HG03354 (cell line): ENCODE measurements around the gene CSAD.

Source experiments
- ATAC-seq: cut with Tn5 transposase; IDR thresholded peaks from one replicate; pipeline ENCODE4 v1.9.1; 2021; ENCODE audit warnings: mild to moderate bottlenecking; ENCODE audit not compliant: unreplicated experiment, poor library complexity, severe bottlenecking

Gene CSAD

DNA sequence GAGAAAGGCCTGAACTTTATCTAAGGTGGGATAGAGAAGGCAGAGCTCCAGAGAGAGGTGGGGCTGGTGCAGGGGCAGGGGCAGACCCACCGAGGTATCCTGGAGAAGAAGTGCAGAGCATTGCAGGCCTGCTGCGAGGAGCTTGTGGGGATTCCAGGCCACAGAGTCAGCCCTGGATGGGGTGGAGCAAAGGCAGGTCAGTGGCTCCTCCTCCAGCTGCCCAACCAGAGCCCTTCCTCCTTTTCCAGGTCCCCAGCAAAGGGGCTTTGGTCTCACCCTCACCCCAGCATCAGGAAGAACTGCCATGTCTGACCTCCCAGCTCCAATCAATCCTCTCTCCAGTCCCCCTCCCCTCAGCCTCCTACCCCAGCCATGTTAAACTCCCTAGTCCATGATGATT lies 20.1 kb downstream of the CSAD start:
- no peak for ATAC-seq

DNA sequence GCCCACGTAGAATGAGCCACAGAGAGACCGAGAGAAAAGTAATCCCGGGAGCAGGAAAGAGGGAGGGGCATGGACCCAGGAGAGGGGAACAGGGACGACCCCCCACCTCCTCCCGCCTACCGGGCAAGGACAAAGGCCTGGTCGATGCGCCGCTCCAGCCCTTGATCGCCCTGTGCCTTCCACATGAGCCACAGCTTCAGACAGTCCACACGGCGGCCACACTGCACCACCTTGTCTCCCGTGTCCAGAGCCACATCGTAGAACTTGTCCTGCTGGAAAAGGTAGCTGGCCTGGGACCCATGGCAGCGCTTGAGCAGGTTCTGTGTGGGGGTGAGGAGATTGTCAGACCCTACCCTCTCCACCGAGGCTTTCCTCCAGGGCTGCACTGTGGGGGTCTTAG lies 20.7 kb downstream of the CSAD start:
- ATAC-seq: no peak

DNA sequence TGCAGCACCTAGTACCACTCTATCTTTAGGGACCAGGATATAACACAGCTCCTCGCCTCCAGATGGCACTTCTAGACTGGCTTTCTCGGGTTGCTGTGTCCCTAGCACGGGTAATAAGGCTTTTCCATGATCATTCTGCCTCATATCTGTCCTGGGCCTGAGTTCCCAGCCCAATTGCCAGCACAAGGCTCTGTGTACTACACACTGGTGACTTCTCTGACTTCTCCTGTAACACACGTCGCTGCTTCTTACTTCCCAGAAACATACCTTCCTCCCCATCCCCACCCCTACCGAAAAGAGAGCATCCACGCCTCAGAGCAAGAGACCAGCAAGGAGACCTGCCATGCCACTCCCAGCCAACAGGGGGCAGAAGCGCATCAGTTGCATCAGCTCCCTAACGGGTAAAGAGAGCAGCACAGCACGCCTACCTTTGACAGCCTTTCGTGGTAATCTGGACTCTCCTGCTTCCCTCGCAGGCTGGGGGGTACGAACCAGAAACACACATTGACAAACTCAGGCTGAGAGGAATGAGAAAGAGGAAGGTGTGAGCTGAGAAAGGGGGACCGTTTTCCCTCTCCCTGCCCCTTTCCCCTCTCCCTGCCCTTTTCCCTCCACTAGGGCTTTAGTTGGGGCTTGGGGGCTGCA lies 21.4 kb downstream of the CSAD start:
- ATAC-seq: peak; percentile 65

DNA sequence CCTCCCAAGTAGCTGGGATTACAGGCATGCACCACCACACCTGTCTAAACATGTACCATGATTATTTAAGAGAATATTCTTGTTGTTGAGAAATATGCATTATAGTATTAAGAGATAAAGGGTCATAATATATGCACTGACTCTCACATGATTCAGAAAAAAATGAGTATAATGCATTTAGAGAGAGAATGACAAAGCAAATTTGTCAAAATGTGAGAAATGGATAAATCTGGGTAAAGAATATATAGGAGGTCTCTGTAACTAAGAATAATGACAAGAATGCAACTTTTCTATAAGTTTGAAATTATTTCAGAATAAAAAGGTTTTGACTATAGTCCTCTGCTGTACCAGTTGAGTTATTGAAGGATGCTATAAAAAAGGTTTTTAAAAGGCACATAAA lies 28.3 kb downstream of the CSAD start:
- no peak for ATAC-seq

DNA sequence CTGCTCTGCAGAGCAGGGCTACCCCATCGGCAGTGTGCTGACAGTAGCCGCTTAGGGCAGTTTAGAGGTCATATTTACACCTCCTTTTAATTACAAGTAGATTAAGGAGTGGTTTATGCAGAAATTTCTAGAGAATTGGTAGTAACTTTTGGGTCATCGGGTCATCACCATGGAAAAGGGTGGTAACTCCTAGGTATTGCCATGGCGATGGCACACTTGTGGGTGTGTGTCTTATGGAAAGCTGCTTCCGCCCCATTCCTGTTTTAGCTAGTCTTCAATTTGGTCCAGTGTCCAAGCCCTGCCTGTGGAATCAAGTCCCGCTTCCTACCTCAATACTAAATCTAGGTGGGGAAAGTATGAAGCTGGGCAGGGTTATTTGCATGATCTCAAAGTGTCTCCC lies 29.7 kb downstream of the CSAD start:
- no peak for ATAC-seq

DNA sequence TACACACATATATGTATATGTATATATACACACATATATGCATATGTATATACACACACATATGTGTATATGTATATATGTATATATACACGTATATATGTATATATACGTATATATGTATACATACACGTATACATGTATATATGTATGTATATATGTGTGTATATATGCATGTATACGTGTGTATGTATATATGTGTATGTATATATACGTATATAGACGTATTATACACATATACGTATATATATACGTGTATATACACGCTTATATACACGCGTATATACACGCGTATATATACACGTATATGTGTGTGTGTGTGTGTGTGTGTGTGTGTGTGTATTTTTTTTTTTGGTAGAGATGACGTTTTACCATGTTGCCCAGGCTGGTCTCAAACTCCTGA lies 33.1 kb downstream of the CSAD start:
- ATAC-seq: no peak

DNA sequence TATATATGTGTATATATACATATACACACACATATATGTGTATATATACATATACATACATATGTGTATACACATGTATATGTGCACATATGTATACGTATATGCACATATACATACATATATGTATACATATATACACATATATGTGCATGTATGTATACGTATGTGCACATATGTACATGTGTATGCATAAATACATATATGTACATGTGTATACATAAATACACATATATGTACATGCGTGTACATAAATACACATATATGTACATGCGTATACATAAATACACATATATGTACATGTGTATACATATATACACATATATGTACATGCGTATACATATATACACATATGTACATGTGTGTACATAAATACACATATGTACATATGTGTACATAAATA lies 33.5 kb downstream of the CSAD start:
- no peak for ATAC-seq

DNA sequence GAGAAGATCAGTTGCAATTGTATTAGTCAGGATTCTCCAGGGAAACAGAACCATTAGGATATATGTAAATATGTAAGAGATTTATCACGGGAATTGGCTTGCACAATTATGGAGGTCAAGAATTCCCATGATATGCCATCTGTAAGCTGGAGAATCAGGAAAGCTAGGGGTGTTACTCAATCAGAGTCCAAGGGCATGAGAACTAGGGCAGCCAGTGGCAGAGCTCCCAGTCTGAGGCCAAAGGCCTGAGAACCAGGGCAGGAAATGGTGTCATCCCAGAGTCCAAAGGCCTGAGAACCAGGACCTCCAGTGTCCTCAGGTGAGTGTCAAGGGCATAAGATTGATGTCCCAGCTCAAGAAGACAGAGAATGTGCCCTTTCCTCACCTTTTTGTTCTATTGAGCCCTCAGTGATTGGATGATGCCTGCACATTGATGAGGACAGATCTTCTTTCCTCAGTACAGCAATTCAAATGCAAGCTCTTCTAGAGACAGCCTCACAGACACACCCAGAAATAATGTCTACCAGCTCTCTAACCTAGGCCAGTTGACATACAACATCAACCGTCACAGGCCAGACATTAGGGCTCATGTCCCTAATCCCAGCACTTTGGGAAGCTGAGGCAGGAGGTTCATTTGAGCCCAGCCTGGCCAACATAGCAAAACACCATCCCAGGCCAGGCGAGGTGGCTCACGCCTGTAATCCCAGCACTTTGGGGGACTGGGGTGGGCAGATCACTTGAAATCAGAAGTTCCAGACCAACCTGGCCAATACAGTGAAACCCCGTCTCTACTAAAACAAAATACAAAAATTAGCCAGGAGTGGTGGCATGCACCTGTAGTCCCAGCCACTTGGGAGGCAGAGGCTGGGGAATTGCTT lies 35.1 kb downstream of the CSAD start:
- no peak for ATAC-seq

DNA sequence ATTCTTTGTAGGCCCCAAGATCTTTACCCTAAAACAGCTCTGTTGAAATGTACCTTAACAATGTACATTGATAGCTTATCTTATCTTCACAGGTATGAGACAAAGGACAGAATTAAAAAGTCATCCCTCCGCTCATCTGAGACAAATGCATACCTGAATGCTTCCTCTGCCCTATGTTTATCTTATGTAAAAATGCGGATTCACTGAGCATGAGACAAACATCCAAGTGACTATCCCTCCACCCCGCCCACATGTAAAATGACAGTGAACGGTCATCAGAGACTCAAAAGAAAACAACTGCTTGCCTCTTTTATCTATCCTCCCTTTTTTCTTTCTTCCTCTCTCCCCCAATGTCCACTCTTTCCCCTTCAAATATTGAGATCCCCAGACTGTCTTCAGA lies 37.4 kb downstream of the CSAD start:
- no peak for ATAC-seq

DNA sequence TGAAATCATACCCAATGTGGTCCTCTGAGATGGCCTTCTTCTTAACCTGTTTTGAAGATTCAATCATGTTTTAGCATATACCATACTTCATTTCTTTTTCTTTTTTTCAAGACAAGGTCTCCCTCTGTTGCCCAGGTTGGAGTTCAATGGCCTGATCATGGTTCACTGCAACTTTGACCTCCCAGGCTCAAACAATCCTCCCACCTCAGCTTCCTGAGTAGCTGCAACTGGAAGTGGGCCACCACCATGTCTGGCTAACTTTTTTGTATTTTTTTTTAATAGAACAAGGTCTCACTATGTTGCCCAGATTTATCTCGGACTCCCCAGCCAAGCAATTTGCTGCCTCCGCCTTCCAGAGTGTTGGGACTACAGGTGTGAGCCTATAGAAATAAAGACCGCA lies 47.0 kb downstream of the CSAD start:
- no peak for ATAC-seq

DNA sequence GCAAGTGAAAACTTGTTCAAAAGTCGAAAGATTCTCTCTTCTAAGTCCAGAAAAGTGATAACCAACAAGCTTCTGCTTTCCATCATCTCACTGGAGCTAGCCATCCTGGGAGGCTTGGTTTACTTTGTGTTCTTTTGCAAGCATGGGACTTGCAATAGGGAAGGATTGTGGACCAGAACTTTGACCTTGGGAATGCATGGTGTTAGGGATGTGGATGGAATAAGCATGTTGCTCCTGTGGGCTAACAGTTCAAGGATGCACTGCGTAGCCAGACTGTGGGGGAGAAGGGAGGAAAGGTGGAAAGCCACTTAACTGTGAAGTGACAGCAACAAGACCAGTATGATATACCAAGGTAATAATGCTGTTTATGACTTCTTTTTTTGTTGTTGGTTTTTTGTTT lies 48.9 kb downstream of the CSAD start:
- ATAC-seq: no peak

DNA sequence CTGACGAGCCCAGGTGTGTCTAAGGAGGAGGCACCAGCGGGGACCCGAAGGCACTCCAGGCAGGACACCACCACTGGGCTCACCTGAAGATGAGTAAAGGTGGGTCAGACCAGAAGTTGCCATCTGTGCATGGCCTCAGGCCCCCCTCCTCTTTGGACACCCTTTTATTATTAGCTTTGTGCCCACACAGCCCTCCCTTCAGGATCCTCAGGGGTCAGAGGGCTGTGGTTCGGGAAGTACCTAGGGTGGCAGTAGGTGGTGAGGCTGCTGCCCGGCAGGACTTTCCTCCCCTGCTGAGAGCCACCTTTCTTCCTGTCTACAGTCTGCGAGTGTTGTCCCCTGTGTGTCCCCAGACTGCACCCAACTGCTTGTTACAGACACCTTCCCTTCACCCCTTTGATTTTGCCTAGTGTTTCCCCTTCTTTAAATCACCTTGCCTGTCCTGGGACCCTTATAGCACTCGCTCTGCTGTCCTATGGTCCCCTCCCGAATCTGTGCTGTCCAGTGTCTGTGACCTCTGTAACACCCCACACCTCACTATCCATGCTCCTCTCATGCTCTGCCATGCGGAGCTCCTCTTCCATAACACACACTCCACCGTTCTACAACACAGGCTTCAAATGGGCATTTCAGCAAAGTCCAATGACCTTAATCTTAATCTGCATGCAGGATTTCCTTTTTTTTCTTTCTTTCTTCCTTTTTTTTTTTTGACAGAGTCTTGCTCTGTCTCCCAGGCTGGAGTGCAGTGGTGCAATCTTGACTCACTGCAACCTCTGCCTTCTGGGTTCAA lies 51.8 kb downstream of the CSAD start:
- ATAC-seq: no peak

DNA sequence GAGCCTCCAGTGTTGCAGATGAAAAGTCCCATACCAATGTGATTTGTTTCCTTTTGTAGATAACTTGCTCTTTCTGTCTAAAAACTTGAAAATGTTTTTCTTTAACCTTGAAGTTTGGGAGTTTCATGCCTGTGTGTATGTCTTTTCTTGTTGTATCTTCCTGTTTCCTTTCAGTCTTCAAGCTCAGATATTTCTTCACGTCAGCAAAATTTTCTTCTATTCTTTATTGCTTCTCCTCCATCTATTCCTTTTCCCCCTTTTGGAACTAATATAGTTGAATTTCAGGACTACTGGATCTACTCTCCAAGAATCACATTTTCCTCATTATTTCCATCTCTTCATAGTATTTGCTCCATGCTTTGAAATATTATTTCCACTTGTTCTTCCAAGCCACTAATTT lies 53.6 kb downstream of the CSAD start:
- no peak for ATAC-seq

DNA sequence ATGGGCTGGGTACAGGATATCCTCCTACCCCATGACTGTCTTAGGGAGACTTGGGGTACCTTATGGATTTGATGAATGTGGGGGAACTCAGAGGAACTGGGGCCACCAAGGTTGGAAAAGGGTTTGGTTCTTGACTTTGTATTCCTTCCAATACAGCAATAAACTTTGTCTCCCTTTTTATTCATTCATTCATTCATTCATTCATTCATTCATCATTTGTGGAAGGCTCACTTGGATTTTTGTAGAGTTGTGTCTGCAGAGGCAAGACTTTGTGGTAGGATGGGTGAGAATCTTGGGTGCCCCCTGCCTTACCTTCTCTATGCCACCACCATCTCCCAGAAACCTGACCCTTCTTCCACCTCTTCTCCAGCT lies 56.4 kb downstream of the CSAD start:
- no peak for ATAC-seq

DNA sequence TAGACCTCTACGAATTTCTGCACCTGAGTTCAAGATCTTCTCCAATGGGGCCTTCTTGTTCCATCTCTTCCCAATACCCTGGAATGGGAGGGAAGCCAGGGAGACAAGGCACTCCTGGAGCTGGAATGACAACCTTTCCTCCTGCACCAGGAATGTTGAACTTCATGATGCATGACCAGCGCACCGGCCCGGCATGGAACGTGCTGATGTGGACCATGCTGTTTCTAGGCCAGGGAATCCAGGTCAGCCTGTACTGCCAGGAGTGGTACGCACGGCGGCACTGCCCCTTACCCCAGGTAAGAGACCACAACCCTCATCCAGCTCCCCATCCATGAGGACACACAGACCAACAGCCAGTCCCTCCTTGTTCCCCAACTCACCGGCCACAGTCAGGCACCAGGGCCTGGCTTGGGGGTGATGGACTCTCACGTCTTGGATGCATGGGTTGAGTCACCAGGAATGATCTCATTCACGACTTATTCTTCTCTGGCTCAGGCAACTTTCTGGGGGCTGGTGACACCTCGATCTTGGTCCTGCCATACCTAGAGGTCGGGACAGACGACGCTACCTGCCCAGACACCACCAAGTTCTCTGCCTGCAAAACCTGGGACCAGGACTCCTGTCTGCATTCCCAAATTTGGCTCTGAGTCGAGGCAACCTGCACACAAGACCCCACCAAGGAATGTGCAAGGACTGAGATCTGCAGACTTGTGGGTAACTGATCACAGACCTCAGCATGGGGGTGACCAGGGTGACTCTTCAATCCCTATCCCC lies 57.0 kb downstream of the CSAD start:
- no peak for ATAC-seq

DNA sequence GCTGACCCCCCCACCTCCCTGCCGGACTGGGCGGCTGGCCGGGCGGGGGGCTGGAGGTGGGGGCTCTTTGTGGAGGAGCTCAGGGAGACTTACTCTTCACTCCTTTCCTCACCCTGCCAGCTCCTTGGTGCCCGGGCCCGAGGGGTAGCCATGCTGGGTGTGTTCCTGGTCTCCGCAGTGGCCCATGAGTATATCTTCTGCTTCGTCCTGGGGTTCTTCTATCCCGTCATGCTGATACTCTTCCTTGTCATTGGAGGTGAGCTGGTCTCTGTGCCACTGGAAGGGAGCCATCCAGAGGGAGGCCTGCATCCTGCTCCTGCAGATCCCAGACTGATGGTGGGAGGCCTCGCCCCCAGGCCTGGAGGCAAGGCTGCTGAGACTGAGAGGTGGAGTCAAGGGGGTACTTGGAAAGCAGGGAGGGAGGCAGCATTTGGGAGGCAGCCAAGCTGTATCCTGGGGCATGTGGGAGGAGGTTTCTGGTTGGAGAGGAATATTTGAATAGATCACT lies 57.7 kb downstream of the CSAD start:
- ATAC-seq: no peak

DNA sequence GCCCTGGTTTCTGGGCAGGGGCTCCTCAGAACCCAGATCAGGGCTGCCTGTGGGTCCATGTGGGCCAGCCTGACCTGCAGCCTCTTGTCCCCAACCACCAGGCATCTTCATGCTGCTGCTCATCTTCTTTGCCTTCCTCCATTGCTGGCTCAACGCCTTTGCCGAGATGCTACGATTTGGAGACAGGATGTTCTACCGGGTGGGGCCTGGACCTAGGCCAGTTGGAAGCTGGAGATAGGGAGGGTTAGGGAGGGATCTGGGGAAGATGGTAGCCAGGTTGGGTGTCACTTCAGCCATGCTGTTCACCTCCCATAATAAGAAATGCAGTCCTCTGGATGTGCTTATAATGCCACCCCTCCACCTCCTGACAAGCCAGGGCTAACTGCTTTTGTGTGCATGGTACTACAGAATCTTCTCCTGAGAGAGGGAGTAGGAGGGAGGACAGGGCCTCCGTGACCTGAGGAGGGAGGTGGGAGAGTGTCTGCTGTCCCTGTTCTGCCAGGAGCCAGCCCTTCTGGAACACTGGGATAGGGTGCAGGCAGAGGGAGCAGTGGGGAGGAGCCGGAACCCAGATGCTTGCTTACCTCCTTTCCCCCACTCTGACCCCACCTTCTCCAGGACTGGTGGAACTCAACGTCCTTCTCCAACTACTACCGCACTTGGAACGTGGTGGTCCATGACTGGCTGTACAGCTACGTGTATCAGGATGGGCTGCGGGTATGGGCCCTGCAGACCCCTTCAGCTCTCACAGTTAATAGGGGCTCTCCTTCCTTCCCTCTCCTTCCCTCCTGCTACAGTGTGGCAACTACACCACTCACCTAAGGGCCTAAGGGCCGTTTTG lies 59.8 kb downstream of the CSAD start:
- ATAC-seq: no peak

DNA sequence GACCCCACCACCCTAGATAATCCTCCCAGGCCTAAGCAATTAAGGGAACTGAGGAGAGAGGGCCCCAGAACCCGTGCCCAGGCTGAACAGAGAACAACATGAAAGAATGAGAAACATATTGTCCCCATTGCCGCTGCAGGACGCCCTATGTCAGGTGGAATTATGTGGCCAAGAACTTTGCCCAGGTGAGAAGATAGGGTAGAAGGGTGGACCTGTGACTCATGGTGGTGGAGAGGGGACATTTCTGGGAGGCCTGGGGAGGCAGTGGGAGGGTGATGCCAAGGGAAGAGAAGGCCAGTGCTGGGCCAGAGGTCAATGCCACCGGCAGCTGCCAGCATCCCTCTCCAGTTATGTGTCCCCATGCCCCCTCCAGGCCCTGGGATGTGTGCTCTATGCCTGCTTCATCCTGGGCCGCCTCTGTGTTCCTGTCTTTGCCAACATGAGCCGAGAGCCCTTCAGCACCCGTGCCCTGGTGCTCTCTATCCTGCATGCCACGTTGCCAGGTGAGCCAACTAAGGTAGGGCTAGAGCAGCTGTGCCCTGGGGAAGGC lies 61.9 kb downstream of the CSAD start:
- no peak for ATAC-seq
